ENCODE results near the gene ATG16L2. TPM values are rescaled to one million over a fixed set of nuclear protein-coding genes. Genes with fewer than 3 reads are reported as not detected.
"Not testable (repeated sequence)": the region's sequence is repeated elsewhere in the genome, so short reads cannot be mapped to it uniquely, and the experiment has no call there.

The ATG16L2 gene
- total and polyA plus RNA-seq, 10 of the 15 experiments (the other 5 are each of a cell fraction or from before 2014, with no cell fraction given), result 1.9 to 67.7 (median 30.4) TPM

DNA sequence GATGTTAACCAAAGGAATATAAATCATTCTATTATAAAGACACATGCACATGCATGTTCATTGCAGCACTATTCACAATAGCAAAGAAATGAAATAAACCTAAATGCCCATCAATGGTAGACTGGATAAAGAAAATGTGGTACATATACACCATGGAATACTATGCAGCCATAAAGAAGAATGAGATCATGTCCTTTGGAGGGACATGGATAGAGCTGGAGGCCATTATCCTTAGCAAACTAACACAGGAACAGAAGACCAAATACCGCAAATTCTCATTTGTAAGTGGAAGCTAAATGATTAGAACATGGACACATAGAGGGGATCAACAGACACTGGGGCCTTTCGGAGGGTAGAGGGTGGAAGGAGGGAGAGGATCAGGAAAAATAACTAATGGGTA is 44.1 kb downstream of the ATG16L2 start:
- H3K9me3 ChIP-seq (replicated peaks; ENCODE audit: control insufficient read depth, insufficient read depth, low read length); H4K20me1 ChIP-seq (ENCODE audit: control insufficient read depth, insufficient read depth); H3K4me1 ChIP-seq (ENCODE audit: control insufficient read depth, insufficient read depth, low read length); BruUV-seq (replicated peaks); POLR2A ChIA-PET; H3K4me2 ChIP-seq (ENCODE audit: control insufficient read depth, insufficient read depth); ATAC-seq; FAIRE-seq; RAD21 ChIA-PET (ENCODE audit: unreplicated experiment); DNase-seq (ENCODE audit: low read depth, low spot score); CTCF ChIA-PET; H3K79me2 ChIP-seq (ENCODE audit: control insufficient read depth, insufficient read depth, low read length); intact Hi-C loops (cut with micrococcal nuclease; ENCODE audit: unreplicated experiment); H3K27ac ChIP-seq (ENCODE audit: control insufficient read depth, insufficient read depth); H3K9ac ChIP-seq (ENCODE audit: control insufficient read depth, insufficient read depth, low read length); H2AFZ ChIP-seq (ENCODE audit: control insufficient read depth, low read depth, low read length); H3K27me3 ChIP-seq (replicated peaks in 1 of 2; ENCODE audit: control insufficient read depth in 2 of 2, insufficient read depth in 2 of 2, low read length in 1 of 2); H3K4me3 ChIP-seq; in situ Hi-C loops (cut with MboI): not testable (repeated sequence)
- peaks cover 1 to 29% of the 10 kb centered on the region in 2 experiments; a peak in 3 of 4 replicates for H3K36me3 ChIP-seq (ENCODE audit: control insufficient read depth in 2 of 2, insufficient read depth in 2 of 2, low read length in 1 of 2)
- 88% methylated on average over 2 of the region's 2 CpGs for WGBS (ENCODE audit: insufficient coverage, insufficient replicate concordance, low lambda C conversion rate, missing lambda C conversion rate)
- SMC1A ChIA-PET (ENCODE audit: uncharacterized antibody, unreplicated experiment), result interaction anchor here (0.9 to 1.2 kb wide), 2 partner anchors 17 to 263 kb away, joined by 3 to 4 read pairs; no protein-coding TSS in a partner anchor

GRCh38 chr11:72859126-72859525 is 44.9 kb downstream of the ATG16L2 start:
- ChIA-PET CTCF (interaction anchor here (1.3 to 1.7 kb wide), 4 partner anchors 16 to 492 kb away, joined by 3 to 6 read pairs (median 4); no protein-coding TSS in a partner anchor), RAD21 (ENCODE audit: unreplicated experiment) (no interaction called here), POLR2A (no interaction called here), SMC1A (ENCODE audit: uncharacterized antibody, unreplicated experiment) (interaction anchor here (1.1 to 1.5 kb wide), 3 partner anchors 18 to 306 kb away, joined by 3 to 4 read pairs (median 3); no protein-coding TSS in a partner anchor)
- Histone ChIP-seq H3K4me1 (ENCODE audit: control insufficient read depth, insufficient read depth, low read length) (no peaks in the 10 kb centered on the region), H3K36me3 (ENCODE audit: control insufficient read depth in 2 of 2, insufficient read depth in 2 of 2, low read length in 1 of 2) (peaks cover 1 to 29% of the 10 kb centered on the region in 2 experiments; a peak in 3 of 4 replicates), H3K4me2 (ENCODE audit: control insufficient read depth, insufficient read depth) (no peak overlapping the region), H3K9me3 (replicated peaks; ENCODE audit: control insufficient read depth, insufficient read depth, low read length) (no peaks in the 10 kb centered on the region), H3K79me2 (ENCODE audit: control insufficient read depth, insufficient read depth, low read length) (no peaks in the 10 kb centered on the region), H4K20me1 (ENCODE audit: control insufficient read depth, insufficient read depth) (no peaks in the 10 kb centered on the region), H3K9ac (ENCODE audit: control insufficient read depth, insufficient read depth, low read length) (no peak overlapping the region), H3K27ac (ENCODE audit: control insufficient read depth, insufficient read depth) (no peak overlapping the region), H3K27me3 (replicated peaks in 1 of 2; ENCODE audit: control insufficient read depth in 2 of 2, insufficient read depth in 2 of 2, low read length in 1 of 2) (no peaks in the 10 kb centered on the region), H3K4me3 (no peak overlapping the region), H2AFZ (ENCODE audit: control insufficient read depth, low read depth, low read length) (no peak overlapping the region)
- 49% methylated on average over 3 of the region's 3 CpGs for WGBS (ENCODE audit: insufficient coverage, insufficient replicate concordance, low lambda C conversion rate, missing lambda C conversion rate)
- DNase-seq (ENCODE audit: low read depth, low spot score) (no peak), ATAC-seq (no peak), FAIRE-seq (no peak)
- intact Hi-C loops (cut with micrococcal nuclease; ENCODE audit: unreplicated experiment), result no loop called here
- no TSS peak for BruUV-seq (replicated peaks)
- TF ChIP-seq, protein P1, sequence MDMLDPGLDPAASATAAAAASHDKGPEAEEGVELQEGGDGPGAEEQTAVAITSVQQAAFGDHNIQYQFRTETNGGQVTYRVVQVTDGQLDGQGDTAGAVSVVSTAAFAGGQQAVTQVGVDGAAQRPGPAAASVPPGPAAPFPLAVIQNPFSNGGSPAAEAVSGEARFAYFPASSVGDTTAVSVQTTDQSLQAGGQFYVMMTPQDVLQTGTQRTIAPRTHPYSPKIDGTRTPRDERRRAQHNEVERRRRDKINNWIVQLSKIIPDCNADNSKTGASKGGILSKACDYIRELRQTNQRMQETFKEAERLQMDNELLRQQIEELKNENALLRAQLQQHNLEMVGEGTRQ (IDR thresholded peaks at IDR 0.05; ENCODE audit: borderline replicate concordance, low read depth, low read length), result no peak
- TF ChIP-seq, protein P2, sequence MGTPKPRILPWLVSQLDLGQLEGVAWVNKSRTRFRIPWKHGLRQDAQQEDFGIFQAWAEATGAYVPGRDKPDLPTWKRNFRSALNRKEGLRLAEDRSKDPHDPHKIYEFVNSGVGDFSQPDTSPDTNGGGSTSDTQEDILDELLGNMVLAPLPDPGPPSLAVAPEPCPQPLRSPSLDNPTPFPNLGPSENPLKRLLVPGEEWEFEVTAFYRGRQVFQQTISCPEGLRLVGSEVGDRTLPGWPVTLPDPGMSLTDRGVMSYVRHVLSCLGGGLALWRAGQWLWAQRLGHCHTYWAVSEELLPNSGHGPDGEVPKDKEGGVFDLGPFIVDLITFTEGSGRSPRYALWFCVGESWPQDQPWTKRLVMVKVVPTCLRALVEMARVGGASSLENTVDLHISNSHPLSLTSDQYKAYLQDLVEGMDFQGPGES (IDR thresholded peaks at IDR 0.05), result no peak
- TF ChIP-seq EED (IDR thresholded peaks at IDR 0.05; ENCODE audit: low read depth), result no peak
- no peak for TF ChIP-seq CBFB (IDR thresholded peaks at IDR 0.05; ENCODE audit: low read depth)
- TF ChIP-seq EGR1 (IDR thresholded peaks at IDR 0.05; ENCODE audit: borderline replicate concordance in 1 of 2, low read depth in 2 of 2, low read length in 2 of 2), result no peak
- no peak for TF ChIP-seq KDM1A (IDR thresholded peaks at IDR 0.05; ENCODE audit: borderline replicate concordance)
- no peak for TF ChIP-seq FOS (IDR thresholded peaks at IDR 0.05; ENCODE audit: borderline replicate concordance, extremely low read depth, insufficient read length)
- no peak for TF ChIP-seq POLR2AphosphoS2 (IDR thresholded peaks at IDR 0.05; ENCODE audit: low read depth, low read length)
- no peak for TF ChIP-seq TARDBP (IDR thresholded peaks at IDR 0.05; ENCODE audit: borderline replicate concordance)
- TF ChIP-seq CEBPB (IDR thresholded peaks at IDR 0.05; ENCODE audit: borderline replicate concordance in 1 of 2, low read depth in 2 of 2, low read length in 2 of 2), result no peak
- TF ChIP-seq E2F8 (IDR thresholded peaks at IDR 0.05; ENCODE audit: low read depth, partially characterized antibody), result no peak
- no peak for TF ChIP-seq RBBP5 (conservative IDR thresholded peaks at IDR 0.05)
- in situ Hi-C loops (cut with MboI), result no loop called here
